Measurements from ENCODE around the gene ERF. TPM values are rescaled to one million over a fixed set of nuclear protein-coding genes. Genes with fewer than 3 reads are reported as not detected.

The ERF gene
- total and polyA plus RNA-seq, 2 experiments from 2014 or later: 24.7 to 29.6 TPM

- WGBS, 2 experiments (ENCODE audit: low coverage in 1 of 2, low lambda C conversion rate in 2 of 2, missing lambda C conversion rate in 2 of 2): 94 to 95% methylated on average over 33 of the region's 33 CpGs
- no peaks in the 10 kb centered on the region for H3K27me3 ChIP-seq (replicated peaks; ENCODE audit: insufficient read depth)
- peaks cover 4% of the 10 kb centered on the region for H3K4me1 ChIP-seq (ENCODE audit: insufficient read depth)
- peaks cover 15% of the 10 kb centered on the region; the same call in 1 of the 2 replicates for H3F3A ChIP-seq (ENCODE audit: insufficient read depth)
- H4K20me1 ChIP-seq (ENCODE audit: insufficient read depth): no peaks in the 10 kb centered on the region
- no peak for TF ChIP-seq EZH2phosphoT487 (IDR thresholded peaks at IDR 0.05; ENCODE audit: insufficient read depth, low read depth)
- no peak for DNase-seq
- no peak overlapping the region for H3K4me3 ChIP-seq
- H3K9ac ChIP-seq: no peak overlapping the region
- H3K27ac ChIP-seq: no peak overlapping the region
- in situ Hi-C loops (cut with MboI): no loop called here
- no peaks in the 10 kb centered on the region for H3K9me3 ChIP-seq (ENCODE audit: low read depth)
- no peak overlapping the region for H3K4me2 ChIP-seq (ENCODE audit: unreplicated experiment)
- peaks cover 18% of the 10 kb centered on the region for H3K36me3 ChIP-seq (ENCODE audit: low read depth)
- H3K9me2 ChIP-seq (ENCODE audit: insufficient read depth): no peaks in the 10 kb centered on the region
- H2AFZ ChIP-seq: no peak overlapping the region
- peaks cover 94% of the 10 kb centered on the region for H3K79me2 ChIP-seq (ENCODE audit: insufficient read depth)
Measured at GRCh38 chr19:42225718-42226292, 29.1 kb downstream of the ERF start.

GRCh38 chr19:42224940-42225717 lies 29.8 kb downstream of the ERF start:
- in situ Hi-C loops (cut with MboI): no loop called here
- TF ChIP-seq EZH2phosphoT487 (IDR thresholded peaks at IDR 0.05; ENCODE audit: insufficient read depth, low read depth) (no peak), EZH2 (IDR thresholded peaks at IDR 0.05; ENCODE audit: insufficient read depth, poor library complexity, severe bottlenecking) (no peak)

GRCh38 chr19:42220751-42221097 lies 34.2 kb downstream of the ERF start:
- Histone ChIP-seq H3K9ac (peak overlapping the region; percentile 95), H3K9me2 (ENCODE audit: insufficient read depth) (no peaks in the 10 kb centered on the region), H4K20me1 (ENCODE audit: insufficient read depth) (no peaks in the 10 kb centered on the region), H3K27ac (peak overlapping the region; percentile 97), H3F3A (ENCODE audit: insufficient read depth) (peaks cover 18% of the 10 kb centered on the region), H3K4me3 (peak overlapping the region; percentile 86), H2AFZ (peak overlapping the region; percentile 63), H3K36me3 (ENCODE audit: low read depth) (0 out of 2 replicates have a peak, but pooled peaks cover 6% of the 10 kb centered on the region), H3K27me3 (replicated peaks; ENCODE audit: insufficient read depth) (no peaks in the 10 kb centered on the region), H3K79me2 (ENCODE audit: insufficient read depth) (peaks cover 86% of the 10 kb centered on the region), H3K4me2 (ENCODE audit: unreplicated experiment) (peak overlapping the region; percentile 98), H3K4me1 (ENCODE audit: insufficient read depth) (peaks cover 24% of the 10 kb centered on the region), H3K9me3 (ENCODE audit: low read depth) (no peaks in the 10 kb centered on the region)
- in situ Hi-C loops (cut with MboI): no loop called here
- peak; percentile 43 for DNase-seq
- TF ChIP-seq EZH2phosphoT487 (IDR thresholded peaks at IDR 0.05; ENCODE audit: insufficient read depth, low read depth): no peak
- TF ChIP-seq EZH2 (IDR thresholded peaks at IDR 0.05; ENCODE audit: insufficient read depth, poor library complexity, severe bottlenecking): no peak
- 1 to 2% methylated on average over 6 of the region's 6 CpGs for WGBS, 2 experiments (ENCODE audit: low coverage in 1 of 2, low lambda C conversion rate in 2 of 2, missing lambda C conversion rate in 2 of 2)

More at GRCh38 chr19:42224940-42225717, 29.8 kb downstream of the ERF start:
- Histone ChIP-seq H3K36me3 (ENCODE audit: low read depth) (peaks cover 18% of the 10 kb centered on the region), H3K79me2 (ENCODE audit: insufficient read depth) (peaks cover 97% of the 10 kb centered on the region), H3K27me3 (replicated peaks; ENCODE audit: insufficient read depth) (no peaks in the 10 kb centered on the region), H3K4me3 (no peak overlapping the region), H4K20me1 (ENCODE audit: insufficient read depth) (no peaks in the 10 kb centered on the region), H3K27ac (no peak overlapping the region), H3F3A (ENCODE audit: insufficient read depth) (peaks cover 12% of the 10 kb centered on the region; the same call in 1 of the 2 replicates), H2AFZ (no peak overlapping the region), H3K9me3 (ENCODE audit: low read depth) (no peaks in the 10 kb centered on the region), H3K4me1 (ENCODE audit: insufficient read depth) (peaks cover 4% of the 10 kb centered on the region), H3K9me2 (ENCODE audit: insufficient read depth) (no peaks in the 10 kb centered on the region), H3K4me2 (ENCODE audit: unreplicated experiment) (no peak overlapping the region), H3K9ac (no peak overlapping the region)
- DNase-seq: no peak
- WGBS, 2 experiments (ENCODE audit: low coverage in 1 of 2, low lambda C conversion rate in 2 of 2, missing lambda C conversion rate in 2 of 2): 89 to 91% methylated on average over 18 to 37 of the region's 37 CpGs

GRCh38 chr19:42219812-42220750 lies 34.8 kb downstream of the ERF start, which contains the start of gene ZNF526:
Gene ZNF526, plus strand, starts transcription at chr19:42220312. Its CDS starts 4,092 bp downstream, at chr19:42224404.
- Histone ChIP-seq H3K36me3 (ENCODE audit: low read depth) (0 out of 2 replicates have a peak, but pooled peaks cover 4% of the 10 kb centered on the region), H4K20me1 (ENCODE audit: insufficient read depth) (no peaks in the 10 kb centered on the region), H3K79me2 (ENCODE audit: insufficient read depth) (peaks cover 88% of the 10 kb centered on the region), H3K4me1 (ENCODE audit: insufficient read depth) (peaks cover 25% of the 10 kb centered on the region), H3K9me3 (ENCODE audit: low read depth) (no peaks in the 10 kb centered on the region), H3F3A (ENCODE audit: insufficient read depth) (peaks cover 19% of the 10 kb centered on the region), H3K4me2 (ENCODE audit: unreplicated experiment) (peak within 1 kb of the TSS; percentile 98), H2AFZ (peak within 1 kb of the TSS; percentile 63), H3K9me2 (ENCODE audit: insufficient read depth) (no peaks in the 10 kb centered on the region), H3K9ac (peak within 1 kb of the TSS; percentile 95), H3K27ac (peak within 1 kb of the TSS; percentile 97), H3K27me3 (replicated peaks; ENCODE audit: insufficient read depth) (no peaks in the 10 kb centered on the region), H3K4me3 (peak within 1 kb of the TSS; percentile 86)
- DNase-seq: peak; percentile 99
- WGBS, 2 experiments (ENCODE audit: low coverage in 1 of 2, low lambda C conversion rate in 2 of 2, missing lambda C conversion rate in 2 of 2): 1 to 2% methylated on average over 42 to 53 of the region's 53 CpGs
- in situ Hi-C loops (cut with MboI): no loop called here
- TF ChIP-seq EZH2 (IDR thresholded peaks at IDR 0.05; ENCODE audit: insufficient read depth, poor library complexity, severe bottlenecking) (no peak), EZH2phosphoT487 (IDR thresholded peaks at IDR 0.05; ENCODE audit: insufficient read depth, low read depth) (no peak)

Data from GM23248 (cell line).